Measurements from ENCODE around the gene HESX1. TPM values are rescaled to one million over a fixed set of nuclear protein-coding genes. Genes with fewer than 3 reads are reported as not detected.

Gene HESX1
- total and polyA plus RNA-seq, 2 of the 4 experiments (the other 2 are of a cell fraction) = 0.36 to 0.82 TPM

GRCh38 chr3:57227204-57227929, 27.6 kb upstream of the HESX1 start, which contains the start of gene APPL1 (continued):
- peak; percentile 45; the same call in 1 of the 2 replicates for TF ChIP-seq BHLHE40 (IDR thresholded peaks at IDR 0.05; ENCODE audit: low read depth, low read length)
- no peak for TF ChIP-seq MAFK (IDR thresholded peaks at IDR 0.05; ENCODE audit: low read depth, low read length)
- no peak for TF ChIP-seq FOS (IDR thresholded peaks at IDR 0.05; ENCODE audit: low read depth, low read length)

GRCh38 chr3:57226176-57226575, 26.4 kb upstream of the HESX1 start:
- CTCF ChIA-PET = interaction anchor here (0.7 kb wide), 1 partner anchor 129 kb away, joined by 3 read pairs; no protein-coding TSS in a partner anchor

More at GRCh38 chr3:57226176-57226575, 26.4 kb upstream of the HESX1 start:
- H2BK20ac ChIP-seq (ENCODE audit: low read depth, low read length) = no peak overlapping the region
- BruUV-seq (replicated peaks) = no TSS peak
- no peak overlapping the region for H3K56ac ChIP-seq (ENCODE audit: extremely low read depth, insufficient read depth, low read length)
- H3K4ac ChIP-seq (ENCODE audit: low read depth, low read length) = no peak overlapping the region
- POLR2A ChIA-PET (ENCODE audit: unreplicated experiment) = no interaction called here
- intact Hi-C loops (cut with micrococcal nuclease) = loop anchor here (5.0 to 10.0 kb wide), 3 partner anchors 54 to 521 kb away; no protein-coding TSS in a partner anchor
- no peak for TF ChIP-seq RAD21 (IDR thresholded peaks at IDR 0.05; ENCODE audit: low read length)
- no peaks in the 10 kb centered on the region; the same call in 1 of the 2 replicates for H3K36me3 ChIP-seq (ENCODE audit: control insufficient read depth, insufficient read depth, low read length)
- H2BK120ac ChIP-seq (ENCODE audit: low read depth, low read length) = no peak overlapping the region
- H2AK5ac ChIP-seq (ENCODE audit: low read depth, low read length) = no peak overlapping the region
- H2AFZ ChIP-seq (replicated peaks; ENCODE audit: low read length, poor library complexity) = no peak overlapping the region
- no peaks in the 10 kb centered on the region for H3K9me3 ChIP-seq (ENCODE audit: control insufficient read depth, insufficient read depth, low read length)
- ATAC-seq (ENCODE audit: low read depth) (no peak), DNase-seq (no peak)
- H2BK5ac ChIP-seq (ENCODE audit: low read depth, low read length, poor library complexity, severe bottlenecking) = no peak overlapping the region
- H3K18ac ChIP-seq (ENCODE audit: low read depth, low read length) = no peak overlapping the region
- H3K9me1 ChIP-seq (ENCODE audit: insufficient read depth, low read length) = peaks cover 5% of the 10 kb centered on the region; the same call in 1 of the 2 replicates
- H4K8ac ChIP-seq (ENCODE audit: low read depth in 2 of 2, low read length in 2 of 2) = no peak overlapping the region
- no peaks in the 10 kb centered on the region for H3K27me3 ChIP-seq (ENCODE audit: control insufficient read depth, insufficient read depth, low read length)
- no peak overlapping the region for H4K91ac ChIP-seq (ENCODE audit: insufficient read depth, low read depth, low read length)
- H3K14ac ChIP-seq (replicated peaks; ENCODE audit: low read depth, low read length) = no peak overlapping the region
- no peak overlapping the region for H3K23ac ChIP-seq (ENCODE audit: low read depth, low read length)
- no peak overlapping the region for H3K27ac ChIP-seq (ENCODE audit: insufficient read depth, low read length)
- H3K4me3 ChIP-seq (ENCODE audit: insufficient read depth, low read depth, low read length) = no peak overlapping the region
- H3K4me2 ChIP-seq (ENCODE audit: low read depth, low read length) = no peak overlapping the region
- dilution Hi-C loops (cut with HindIII; ENCODE audit: low sequenced_read_pairs, unreplicated experiment) = no loop called here
- 100% methylated on average over 1 of the region's 2 CpGs; no CpG with 5 or more reads in 1 of the 2 experiments for WGBS, 2 experiments (ENCODE audit: extremely low coverage in 2 of 2, insufficient read length in 1 of 2)
- H4K20me1 ChIP-seq (ENCODE audit: insufficient read depth, low read length) = peaks cover 20% of the 10 kb centered on the region
- H4K5ac ChIP-seq (ENCODE audit: low read depth, low read length) = no peak overlapping the region
- no peak overlapping the region for H2AK9ac ChIP-seq (replicated peaks; ENCODE audit: low read depth, low read length, poor library complexity)
- H3K9ac ChIP-seq (ENCODE audit: low read depth, low read length) = no peak overlapping the region
- in situ Hi-C loops (cut with MboI; ENCODE audit: low sequenced_read_pairs) = no loop called here
- H2BK15ac ChIP-seq (ENCODE audit: low read depth, low read length) = no peak overlapping the region
- H3K79me1 ChIP-seq (ENCODE audit: low read depth in 1 of 2, low read length in 2 of 2) = peaks cover 8 to 23% of the 10 kb centered on the region in 2 experiments
- peaks cover 2% of the 10 kb centered on the region; the same call in 1 of the 2 replicates for H3K4me1 ChIP-seq (ENCODE audit: control insufficient read depth, insufficient read depth, low read length)

Measured in IMR-90 (cell line).